Measurements from ENCODE around the gene CXCL1. TPM values are rescaled to one million over a fixed set of nuclear protein-coding genes. Genes with fewer than 3 reads are reported as not detected.

CXCL1 gene
- total RNA-seq, 5 donors from 2014 or later (not counting 1 experiment from before 2014, with no cell fraction given), result not detected

- no peaks in the 10 kb centered on the region for H3K4me1 ChIP-seq (ENCODE audit: control insufficient read depth in 1 of 2, extremely low read depth in 1 of 2, insufficient read depth in 2 of 2, low read length in 2 of 2)
- H3K4me3 ChIP-seq (ENCODE audit: control insufficient read depth in 1 of 2, extremely low read depth in 1 of 2, low read length in 1 of 2), result no peak overlapping the region
- Mint-ChIP-seq H3K27me3 (peaks cover 0 to 6% of the 10 kb centered on the region in 2 donors), H3K9me3 (peaks cover 0 to 5% (median 0%) of the 10 kb centered on the region in 3 donors), H3K4me1 (no peaks in the 10 kb centered on the region), H3K27ac (no peak overlapping the region), H3K36me3 (no peaks in the 10 kb centered on the region), H3K4me3 (no peak overlapping the region)
- no peak overlapping the region for H3K27ac ChIP-seq (ENCODE audit: low read length)
- H3K9me3 ChIP-seq, result no peaks in the 10 kb centered on the region
- H3K36me3 ChIP-seq (ENCODE audit: control insufficient read depth in 2 of 2, extremely low read depth in 1 of 2, insufficient read depth in 1 of 2, low read length in 1 of 2), result no peaks in the 10 kb centered on the region
- WGBS (ENCODE audit: insufficient coverage), result no CpG with 5 or more reads among the region's 4 CpGs
- H3K27me3 ChIP-seq (replicated peaks in 1 of 2; ENCODE audit: control insufficient read depth in 2 of 2, extremely low read depth in 1 of 2, insufficient read depth in 2 of 2, low read length in 1 of 2), result no peaks in the 10 kb centered on the region
- ChIA-PET CTCF (no interaction called here), POLR2A (no interaction called here)
- DNase-seq, result no peak
- no peak for ATAC-seq (replicated peaks in 1 of 4)
These were observed 22.1 kb downstream of the CXCL1 start for GRCh38 chr4:73891326-73891725.

- Mint-ChIP-seq H3K27ac (no peak overlapping the region), H3K4me3 (no peak overlapping the region), H3K36me3 (no peaks in the 10 kb centered on the region), H3K9me3 (peaks cover 0 to 5% (median 0%) of the 10 kb centered on the region in 3 donors), H3K4me1 (no peaks in the 10 kb centered on the region), H3K27me3 (peaks cover 0 to 6% of the 10 kb centered on the region in 2 donors)
- H3K4me1 ChIP-seq (ENCODE audit: control insufficient read depth in 1 of 2, extremely low read depth in 1 of 2, insufficient read depth in 2 of 2, low read length in 2 of 2), result no peaks in the 10 kb centered on the region
- no peak overlapping the region for H3K27ac ChIP-seq (ENCODE audit: low read length)
- H3K27me3 ChIP-seq (replicated peaks in 1 of 2; ENCODE audit: control insufficient read depth in 2 of 2, extremely low read depth in 1 of 2, insufficient read depth in 2 of 2, low read length in 1 of 2), result no peaks in the 10 kb centered on the region
- H3K9me3 ChIP-seq, result no peaks in the 10 kb centered on the region
- CTCF ChIA-PET, result no interaction called here
- ATAC-seq (replicated peaks in 1 of 4), result no peak
- no peak for DNase-seq
- POLR2A ChIA-PET, result interaction anchor here in 1 of 2 donors (0.6 kb wide), 1 partner anchor 8 kb away, joined by 5 read pairs; no protein-coding TSS in a partner anchor
- no peak overlapping the region for H3K4me3 ChIP-seq (ENCODE audit: control insufficient read depth in 1 of 2, extremely low read depth in 1 of 2, low read length in 1 of 2)
- H3K36me3 ChIP-seq (ENCODE audit: control insufficient read depth in 2 of 2, extremely low read depth in 1 of 2, insufficient read depth in 1 of 2, low read length in 1 of 2), result no peaks in the 10 kb centered on the region
- WGBS (ENCODE audit: insufficient coverage), result 83% methylated on average over 1 of the region's 1 CpG
These were observed 22.7 kb downstream of the CXCL1 start for GRCh38 chr4:73891739-73892405.

- ATAC-seq (replicated peaks in 1 of 4), result no peak
- no peaks in the 10 kb centered on the region for H3K27me3 ChIP-seq (replicated peaks in 1 of 2; ENCODE audit: control insufficient read depth in 2 of 2, extremely low read depth in 1 of 2, insufficient read depth in 2 of 2, low read length in 1 of 2)
- peaks cover 0 to 3% of the 10 kb centered on the region in 2 donors for H3K27me3 Mint-ChIP-seq
- no peak overlapping the region for H3K27ac Mint-ChIP-seq
- H3K9me3 ChIP-seq, result no peaks in the 10 kb centered on the region
- ChIA-PET POLR2A (no interaction called here), CTCF (no interaction called here)
- no peak for DNase-seq
- H3K27ac ChIP-seq (ENCODE audit: low read length), result no peak overlapping the region
- no peaks in the 10 kb centered on the region for H3K36me3 ChIP-seq (ENCODE audit: control insufficient read depth in 2 of 2, extremely low read depth in 1 of 2, insufficient read depth in 1 of 2, low read length in 1 of 2)
- H3K9me3 Mint-ChIP-seq, result peaks cover 0 to 5% (median 0%) of the 10 kb centered on the region in 3 donors
- no peaks in the 10 kb centered on the region for H3K36me3 Mint-ChIP-seq
- no peak overlapping the region for H3K4me3 ChIP-seq (ENCODE audit: control insufficient read depth in 1 of 2, extremely low read depth in 1 of 2, low read length in 1 of 2)
- no peaks in the 10 kb centered on the region for H3K4me1 Mint-ChIP-seq
- no peaks in the 10 kb centered on the region for H3K4me1 ChIP-seq (ENCODE audit: control insufficient read depth in 1 of 2, extremely low read depth in 1 of 2, insufficient read depth in 2 of 2, low read length in 2 of 2)
- H3K4me3 Mint-ChIP-seq, result no peak overlapping the region
- no CpG with 5 or more reads among the region's 3 CpGs for WGBS (ENCODE audit: insufficient coverage)
These were observed 23.8 kb downstream of the CXCL1 start for GRCh38 chr4:73892966-73893365.

GRCh38 chr4:73894001-73894400, 24.8 kb downstream of the CXCL1 start:
- Mint-ChIP-seq H3K36me3 (no peaks in the 10 kb centered on the region), H3K9me3 (peaks cover 0 to 5% (median 4%) of the 10 kb centered on the region in 3 donors), H3K27ac (no peak overlapping the region), H3K27me3 (no peaks in the 10 kb centered on the region), H3K4me1 (no peaks in the 10 kb centered on the region), H3K4me3 (no peak overlapping the region)
- CTCF ChIA-PET, result no interaction called here
- no CpG with 5 or more reads among the region's 2 CpGs for WGBS (ENCODE audit: insufficient coverage)
- Histone ChIP-seq H3K27me3 (replicated peaks in 1 of 2; ENCODE audit: control insufficient read depth in 2 of 2, extremely low read depth in 1 of 2, insufficient read depth in 2 of 2, low read length in 1 of 2) (no peaks in the 10 kb centered on the region), H3K9me3 (no peaks in the 10 kb centered on the region), H3K4me3 (ENCODE audit: control insufficient read depth in 1 of 2, extremely low read depth in 1 of 2, low read length in 1 of 2) (no peak overlapping the region), H3K36me3 (ENCODE audit: control insufficient read depth in 2 of 2, extremely low read depth in 1 of 2, insufficient read depth in 1 of 2, low read length in 1 of 2) (no peaks in the 10 kb centered on the region), H3K4me1 (ENCODE audit: control insufficient read depth in 1 of 2, extremely low read depth in 1 of 2, insufficient read depth in 2 of 2, low read length in 2 of 2) (no peaks in the 10 kb centered on the region), H3K27ac (ENCODE audit: low read length) (no peak overlapping the region)
- POLR2A ChIA-PET, result no interaction called here
- no peak for ATAC-seq (replicated peaks in 1 of 4)
- DNase-seq, result no peak

- DNase-seq, result no peak
- Histone ChIP-seq H3K4me3 (ENCODE audit: control insufficient read depth in 1 of 2, extremely low read depth in 1 of 2, low read length in 1 of 2) (no peak overlapping the region), H3K9me3 (no peaks in the 10 kb centered on the region), H3K27me3 (replicated peaks in 1 of 2; ENCODE audit: control insufficient read depth in 2 of 2, extremely low read depth in 1 of 2, insufficient read depth in 2 of 2, low read length in 1 of 2) (no peaks in the 10 kb centered on the region), H3K4me1 (ENCODE audit: control insufficient read depth in 1 of 2, extremely low read depth in 1 of 2, insufficient read depth in 2 of 2, low read length in 2 of 2) (no peaks in the 10 kb centered on the region), H3K36me3 (ENCODE audit: control insufficient read depth in 2 of 2, extremely low read depth in 1 of 2, insufficient read depth in 1 of 2, low read length in 1 of 2) (no peaks in the 10 kb centered on the region), H3K27ac (ENCODE audit: low read length) (no peak overlapping the region)
- ChIA-PET POLR2A (no interaction called here), CTCF (no interaction called here)
- Mint-ChIP-seq H3K27me3 (no peaks in the 10 kb centered on the region), H3K36me3 (no peaks in the 10 kb centered on the region), H3K4me1 (no peaks in the 10 kb centered on the region), H3K27ac (no peak overlapping the region), H3K4me3 (no peak overlapping the region), H3K9me3 (peaks cover 0 to 10% (median 5%) of the 10 kb centered on the region in 3 donors)
- no peak for ATAC-seq (replicated peaks in 1 of 4)
- 76% methylated on average over 6 of the region's 9 CpGs for WGBS (ENCODE audit: insufficient coverage)
These were observed 26.3 kb downstream of the CXCL1 start for GRCh38 chr4:73895201-73896175.

GRCh38 chr4:73896416-73896815, 27.2 kb downstream of the CXCL1 start:
- Histone ChIP-seq H3K9me3 (no peaks in the 10 kb centered on the region), H3K27ac (ENCODE audit: low read length) (no peak overlapping the region), H3K4me1 (ENCODE audit: control insufficient read depth in 1 of 2, extremely low read depth in 1 of 2, insufficient read depth in 2 of 2, low read length in 2 of 2) (no peaks in the 10 kb centered on the region), H3K27me3 (replicated peaks in 1 of 2; ENCODE audit: control insufficient read depth in 2 of 2, extremely low read depth in 1 of 2, insufficient read depth in 2 of 2, low read length in 1 of 2) (no peaks in the 10 kb centered on the region), H3K36me3 (ENCODE audit: control insufficient read depth in 2 of 2, extremely low read depth in 1 of 2, insufficient read depth in 1 of 2, low read length in 1 of 2) (no peaks in the 10 kb centered on the region), H3K4me3 (ENCODE audit: control insufficient read depth in 1 of 2, extremely low read depth in 1 of 2, low read length in 1 of 2) (no peak overlapping the region)
- ChIA-PET CTCF (no interaction called here), POLR2A (no interaction called here)
- H3K27me3 Mint-ChIP-seq, result no peaks in the 10 kb centered on the region
- no peak for DNase-seq
- peaks cover 0 to 10% (median 5%) of the 10 kb centered on the region in 3 donors for H3K9me3 Mint-ChIP-seq
- no peak overlapping the region for H3K27ac Mint-ChIP-seq
- H3K36me3 Mint-ChIP-seq, result no peaks in the 10 kb centered on the region
- H3K4me3 Mint-ChIP-seq, result no peak overlapping the region
- H3K4me1 Mint-ChIP-seq, result no peaks in the 10 kb centered on the region
- ATAC-seq (replicated peaks in 1 of 4), result no peak
- WGBS (ENCODE audit: insufficient coverage), result no CpG with 5 or more reads among the region's 2 CpGs
